GM19193 (cell line): Measurements from ENCODE around the gene SPRY1.

Source experiments
- POLR2A ChIP-seq: IDR thresholded peaks from 4 replicates; pipeline ENCODE4 v1.6.1; 2011; ENCODE audit not compliant: insufficient read depth, insufficient read length; ENCODE audit errors: extremely low read depth

The SPRY1 gene

GRCh38 chr4:123412700-123413512 lies 16.3 kb downstream of the SPRY1 start:
- no peak for TF ChIP-seq POLR2A

- TF ChIP-seq POLR2A, result no peak
Observed at GRCh38 chr4:123415576-123415975, 19.0 kb downstream of the SPRY1 start.

DNA sequence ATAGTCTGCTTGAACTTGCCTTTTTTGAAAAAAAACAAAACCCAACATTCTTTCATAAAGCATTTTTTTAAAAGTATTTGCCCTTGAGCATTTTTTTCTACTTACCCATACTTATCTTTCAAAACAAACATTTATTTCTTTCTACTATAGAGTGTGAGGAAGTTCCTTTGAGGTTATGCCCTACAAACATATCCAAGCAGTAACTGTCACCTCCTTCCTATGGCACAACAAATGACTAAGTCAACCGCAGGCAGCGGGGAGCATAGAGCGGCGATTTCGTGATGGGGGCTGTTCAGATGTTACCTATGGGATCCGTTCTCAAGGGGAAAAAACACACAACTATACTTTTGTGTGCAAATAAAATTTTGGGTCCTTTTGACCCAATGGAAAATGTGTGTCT lies 19.4 kb downstream of the SPRY1 start:
- TF ChIP-seq POLR2A, result no peak

DNA sequence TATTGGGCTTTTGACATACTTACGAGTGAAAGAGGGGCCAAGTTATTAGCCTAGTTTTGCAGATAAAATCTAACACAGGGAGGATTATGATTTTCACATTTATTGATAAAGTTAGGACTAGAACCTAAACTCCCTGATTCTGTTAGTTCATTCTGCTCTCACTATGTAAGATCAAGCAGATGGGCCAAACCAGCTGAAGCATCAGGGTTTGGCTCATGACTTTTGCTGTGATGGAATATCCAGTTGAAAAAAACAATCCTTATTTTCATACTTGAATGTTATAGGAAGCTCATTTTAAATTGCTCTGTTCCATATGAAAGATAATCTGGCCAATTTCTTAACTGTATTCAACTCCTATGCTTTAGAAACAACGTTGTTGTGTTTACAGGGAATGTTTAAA lies 21.2 kb downstream of the SPRY1 start:
- no peak for TF ChIP-seq POLR2A

DNA sequence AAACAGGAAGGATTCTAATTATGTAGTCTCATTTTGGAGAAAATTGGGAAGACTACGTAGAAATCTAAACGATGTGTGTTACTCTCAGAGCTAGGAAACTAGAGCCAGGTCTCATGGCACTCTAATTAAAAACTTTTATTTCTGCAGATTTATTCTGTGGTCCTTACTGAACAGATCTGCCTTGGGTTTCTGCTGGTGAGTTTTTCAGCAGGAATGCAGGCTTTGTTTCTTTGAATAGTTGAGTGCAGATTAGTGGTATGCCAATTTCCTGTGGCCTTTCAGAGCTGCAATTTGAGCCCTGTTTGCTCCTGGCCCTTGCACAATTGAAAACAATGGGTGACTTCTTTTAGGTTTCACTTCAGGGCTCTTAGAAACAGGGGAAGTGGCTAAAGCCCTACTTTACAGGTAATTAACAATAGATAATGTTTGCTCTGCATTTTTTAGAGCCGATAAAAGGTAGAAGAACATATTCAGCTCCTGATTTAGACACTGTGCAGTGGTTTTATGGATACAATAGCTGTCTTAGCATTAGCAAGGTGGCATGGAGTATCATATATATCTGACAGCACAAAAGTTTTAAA lies 21.8 kb downstream of the SPRY1 start:
- no peak for TF ChIP-seq POLR2A

DNA sequence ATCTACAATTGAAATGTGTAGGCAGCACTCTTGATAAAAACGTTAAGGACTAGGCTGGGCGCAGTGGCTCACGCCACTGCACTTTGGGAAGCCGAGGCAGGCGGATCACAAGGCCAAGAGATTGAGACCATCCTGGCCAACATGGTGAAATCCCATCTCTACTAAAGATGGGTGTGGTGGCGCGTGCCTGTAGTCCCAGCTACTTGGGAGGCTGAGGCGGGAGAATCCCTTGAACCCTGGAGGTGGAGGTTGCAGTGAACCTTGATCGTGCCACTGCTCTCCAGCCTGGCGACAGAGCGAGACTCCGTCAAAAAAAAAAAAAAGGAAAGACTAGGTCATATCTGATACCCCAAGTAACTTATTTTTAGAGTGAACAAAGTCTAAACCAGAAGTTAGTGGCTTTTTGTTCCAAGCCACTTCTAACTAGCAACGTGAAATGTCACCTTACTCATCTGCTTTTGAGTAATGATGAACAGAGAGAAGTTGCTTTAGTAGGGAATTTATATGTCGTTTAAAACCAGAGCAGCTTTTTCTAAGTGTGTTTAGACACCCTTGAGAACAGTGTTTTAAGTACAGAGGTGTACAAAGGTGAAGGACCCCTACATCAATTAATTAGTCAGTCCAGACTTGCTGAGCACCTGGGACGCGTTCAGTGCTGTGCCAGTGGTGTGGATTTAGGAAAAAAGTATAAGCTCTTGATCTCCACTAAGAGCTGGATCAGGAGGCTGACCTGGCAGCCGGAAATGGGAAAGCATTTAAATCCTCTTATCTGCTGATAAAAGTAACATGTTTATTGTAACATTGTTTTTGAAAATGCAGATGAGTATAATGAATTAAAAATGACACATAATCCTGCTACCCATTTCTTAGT lies 23.5 kb downstream of the SPRY1 start:
- no peak for TF ChIP-seq POLR2A

- TF ChIP-seq POLR2A, result no peak
Observed at GRCh38 chr4:123421227-123421936, 24.8 kb downstream of the SPRY1 start.

DNA sequence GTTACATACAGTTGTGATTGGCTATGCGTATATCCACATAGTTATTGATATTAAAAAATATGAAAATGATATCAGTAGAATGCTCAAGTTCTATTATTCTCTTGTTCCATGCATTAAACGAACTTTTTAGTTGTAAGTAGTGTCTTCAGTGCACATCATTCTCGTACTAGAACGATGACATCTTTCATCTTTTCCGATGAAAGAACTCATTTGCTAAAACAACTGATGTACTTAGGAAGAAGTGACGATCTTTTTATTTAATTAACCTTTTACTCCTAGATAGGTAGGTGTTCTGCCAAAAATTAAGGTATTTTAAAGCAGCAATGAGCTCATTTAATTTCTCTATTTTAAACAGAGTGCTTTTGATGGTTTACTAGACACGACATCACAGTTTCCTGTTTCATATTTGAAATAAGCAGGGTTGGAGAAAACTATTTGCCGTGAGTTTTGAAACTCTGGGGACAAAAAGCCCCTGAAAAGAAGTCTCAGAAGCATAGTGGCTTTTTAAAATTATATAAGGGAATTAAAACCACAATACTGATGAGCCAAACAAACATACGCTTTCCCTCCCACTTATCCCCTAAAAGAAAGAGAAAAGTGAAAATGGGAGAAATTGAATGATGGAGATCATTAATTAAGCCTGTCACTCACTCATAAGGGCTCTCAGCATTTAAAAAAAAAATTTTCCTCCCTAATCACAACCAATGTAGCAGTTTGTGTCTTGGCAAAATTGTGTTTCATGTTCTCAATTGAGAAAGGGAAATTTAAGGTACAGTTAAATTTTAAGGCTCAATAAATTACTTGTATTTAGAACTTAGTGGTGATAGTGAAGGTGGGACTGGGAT lies 25.6 kb downstream of the SPRY1 start:
- no peak for TF ChIP-seq POLR2A

DNA sequence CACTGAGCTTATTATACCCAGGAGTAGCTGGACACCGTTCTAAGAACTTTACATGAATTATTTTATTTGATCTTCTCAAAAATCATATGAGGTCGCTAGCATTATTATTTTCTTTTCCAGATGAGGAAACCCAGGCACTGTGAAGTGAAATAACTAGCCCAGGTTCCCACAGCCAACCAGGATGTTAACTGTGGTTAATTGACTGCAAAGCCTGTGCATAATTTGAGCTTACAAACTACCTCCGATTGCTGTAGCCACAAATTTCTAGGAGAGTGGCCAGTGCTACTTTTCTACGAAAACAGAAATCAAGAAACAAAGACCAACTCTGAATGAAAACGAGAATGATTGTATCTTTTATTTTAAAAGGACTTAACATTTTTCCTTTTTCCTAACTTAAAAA lies 27.2 kb downstream of the SPRY1 start:
- no peak for TF ChIP-seq POLR2A

DNA sequence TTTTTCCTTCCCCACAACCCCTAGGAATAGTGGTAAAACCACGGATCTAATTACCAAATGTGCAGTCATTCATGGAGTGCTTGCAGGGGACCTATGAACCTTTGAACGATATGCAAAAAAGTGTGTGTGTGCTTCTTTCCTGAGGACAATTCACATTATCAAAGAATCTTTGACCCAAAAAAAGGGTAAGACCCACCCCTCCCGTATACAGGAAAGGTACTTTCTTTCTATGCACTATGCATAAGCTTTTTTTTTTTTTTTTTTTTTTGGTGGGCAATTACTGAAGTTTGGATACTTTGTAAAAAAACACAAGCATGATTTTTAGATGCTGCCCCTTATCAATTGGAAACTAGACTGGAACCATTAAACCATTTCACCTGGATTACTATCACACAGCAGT lies 31.4 kb downstream of the SPRY1 start:
- no peak for TF ChIP-seq POLR2A

DNA sequence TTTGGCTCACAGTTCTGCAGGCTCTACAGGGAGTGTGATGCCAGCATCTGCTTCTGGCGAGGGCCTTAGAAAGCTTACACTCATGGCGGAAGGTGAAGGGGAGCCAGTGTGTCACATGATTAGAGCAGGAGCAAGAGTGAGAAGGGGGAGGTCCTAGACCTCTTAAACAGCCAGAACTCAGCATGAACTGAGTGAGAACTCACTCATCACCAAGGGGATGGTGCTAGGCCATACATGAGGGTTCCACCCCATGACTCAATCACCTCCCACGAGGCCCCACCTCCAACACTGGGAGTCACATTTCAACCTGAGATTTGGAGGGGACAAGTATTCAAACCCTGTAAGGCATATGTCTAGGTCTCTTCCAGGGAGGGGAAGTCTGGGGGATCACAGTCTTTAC lies 33.4 kb downstream of the SPRY1 start:
- no peak for TF ChIP-seq POLR2A

GRCh38 chr4:123430501-123430900 lies 33.9 kb downstream of the SPRY1 start:
- TF ChIP-seq POLR2A, result no peak

DNA sequence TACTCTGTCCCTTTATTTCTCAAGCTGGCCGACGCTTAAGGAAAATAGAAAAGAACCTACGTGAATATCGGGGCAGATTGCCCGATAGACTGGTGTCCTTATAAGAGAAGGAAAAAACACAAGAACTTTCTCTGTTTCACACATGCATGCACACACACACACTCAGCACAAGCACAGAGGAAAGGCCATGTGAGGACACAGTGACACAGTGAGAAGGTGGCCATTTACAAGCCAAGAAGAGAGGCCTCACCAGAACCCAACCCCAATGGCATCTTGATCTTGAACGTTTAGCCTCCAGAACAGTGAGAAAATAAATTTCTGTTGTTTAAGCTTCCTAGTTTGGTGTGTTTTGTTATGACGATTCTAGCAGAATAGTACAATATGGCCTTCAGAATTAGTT lies 37.0 kb downstream of the SPRY1 start:
- no peak for TF ChIP-seq POLR2A

GRCh38 chr4:123433976-123434375 lies 37.4 kb downstream of the SPRY1 start:
- TF ChIP-seq POLR2A, result no peak
